ENCODE data around the gene POU2F1.

GRCh38 chr1:167359295-167359694 lies 138.6 kb downstream of the POU2F1 start:
- TF ChIP-seq, protein P1, sequence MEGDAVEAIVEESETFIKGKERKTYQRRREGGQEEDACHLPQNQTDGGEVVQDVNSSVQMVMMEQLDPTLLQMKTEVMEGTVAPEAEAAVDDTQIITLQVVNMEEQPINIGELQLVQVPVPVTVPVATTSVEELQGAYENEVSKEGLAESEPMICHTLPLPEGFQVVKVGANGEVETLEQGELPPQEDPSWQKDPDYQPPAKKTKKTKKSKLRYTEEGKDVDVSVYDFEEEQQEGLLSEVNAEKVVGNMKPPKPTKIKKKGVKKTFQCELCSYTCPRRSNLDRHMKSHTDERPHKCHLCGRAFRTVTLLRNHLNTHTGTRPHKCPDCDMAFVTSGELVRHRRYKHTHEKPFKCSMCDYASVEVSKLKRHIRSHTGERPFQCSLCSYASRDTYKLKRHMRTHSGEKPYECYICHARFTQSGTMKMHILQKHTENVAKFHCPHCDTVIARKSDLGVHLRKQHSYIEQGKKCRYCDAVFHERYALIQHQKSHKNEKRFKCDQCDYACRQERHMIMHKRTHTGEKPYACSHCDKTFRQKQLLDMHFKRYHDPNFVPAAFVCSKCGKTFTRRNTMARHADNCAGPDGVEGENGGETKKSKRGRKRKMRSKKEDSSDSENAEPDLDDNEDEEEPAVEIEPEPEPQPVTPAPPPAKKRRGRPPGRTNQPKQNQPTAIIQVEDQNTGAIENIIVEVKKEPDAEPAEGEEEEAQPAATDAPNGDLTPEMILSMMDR (conservative IDR thresholded peaks at IDR 0.05; ENCODE audit: low read depth in 2 of 2) = no peak
- no peak for TF ChIP-seq EZH2 (IDR thresholded peaks at IDR 0.05; ENCODE audit: low read depth, unreplicated experiment)
